Hypothalamus (tissue), 51 donors: ENCODE results near the gene C5AR2.
"Not testable (repeated sequence)": the region's sequence is repeated elsewhere in the genome, so short reads cannot be mapped to it uniquely, and the experiment has no call there.

ENCODE experiments used
- DNase-seq, 51 donors: peaks; one replicate each; lab custom pipeline; 2025; lab: John Stamatoyannopoulos, UW

Gene C5AR2

DNA sequence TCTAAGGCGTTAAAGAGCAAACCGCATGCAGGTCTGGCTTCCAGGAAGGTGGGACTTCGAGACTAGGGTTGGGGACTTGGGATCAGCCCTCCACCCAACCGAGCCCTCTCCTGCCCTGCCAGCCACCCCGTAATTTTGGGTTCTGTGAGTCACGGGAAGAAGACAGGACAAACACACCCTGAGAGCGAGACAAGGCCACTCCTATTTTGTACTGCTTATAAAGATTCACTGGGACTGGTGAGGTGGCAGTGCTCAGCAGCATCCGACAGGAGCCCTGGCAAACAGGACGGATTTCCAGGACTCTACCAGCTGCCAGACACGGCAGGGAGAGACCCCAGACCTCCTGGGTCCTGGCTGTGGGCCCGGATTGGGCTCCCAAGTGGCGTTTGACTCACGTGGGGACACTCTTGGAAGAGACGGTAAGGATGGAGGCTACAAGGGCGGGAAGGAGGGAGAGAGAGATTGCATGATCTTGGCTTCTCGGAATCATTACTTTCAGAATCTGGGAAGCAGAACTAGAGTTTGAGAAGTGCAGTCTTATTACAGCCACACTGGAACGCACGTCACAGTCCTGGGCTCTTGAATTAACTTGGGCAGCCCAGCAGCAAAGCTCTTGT is at the start of gene C5AR2:
C5AR2 (plus strand) TSS at position 245 of the 617 bp plus-strand sequence. CDS start 8,625 bp downstream, outside the sequence.
- DNase-seq: peak in 4 of 51 donors; percentile 16 to 35 (median 23)

DNA sequence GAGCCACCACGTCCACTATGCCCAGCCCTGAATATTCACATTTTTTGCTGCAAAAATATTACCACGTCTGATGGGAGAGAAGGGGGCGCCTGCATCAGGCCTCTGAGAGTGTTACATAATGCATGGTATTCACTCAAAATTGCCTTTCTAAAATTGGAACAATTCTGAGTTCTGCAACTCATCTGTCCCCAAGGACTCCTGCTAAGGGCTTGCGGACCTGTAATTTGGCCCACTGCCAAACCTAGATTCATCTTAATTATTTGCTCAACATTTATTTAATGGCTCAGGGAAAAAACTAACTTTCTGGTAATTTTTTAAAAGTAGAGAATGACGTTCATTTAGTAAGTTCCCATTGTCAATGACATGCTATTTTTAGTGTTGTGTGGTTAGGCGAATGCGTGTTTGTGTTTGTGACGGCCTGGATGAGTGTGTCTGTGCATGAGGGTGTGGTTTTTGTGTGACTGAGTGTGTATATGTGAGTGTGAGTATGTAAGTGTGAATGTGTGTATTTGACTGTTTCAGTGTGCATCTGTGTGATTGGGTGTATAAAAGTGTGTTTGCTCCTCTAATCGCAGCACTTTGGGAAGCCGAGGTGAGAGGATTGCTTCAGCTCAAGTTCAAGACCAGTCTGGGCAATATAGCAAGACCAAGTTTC is 48.4 kb upstream of the C5AR2 start:
- DNase-seq: no peak

DNA sequence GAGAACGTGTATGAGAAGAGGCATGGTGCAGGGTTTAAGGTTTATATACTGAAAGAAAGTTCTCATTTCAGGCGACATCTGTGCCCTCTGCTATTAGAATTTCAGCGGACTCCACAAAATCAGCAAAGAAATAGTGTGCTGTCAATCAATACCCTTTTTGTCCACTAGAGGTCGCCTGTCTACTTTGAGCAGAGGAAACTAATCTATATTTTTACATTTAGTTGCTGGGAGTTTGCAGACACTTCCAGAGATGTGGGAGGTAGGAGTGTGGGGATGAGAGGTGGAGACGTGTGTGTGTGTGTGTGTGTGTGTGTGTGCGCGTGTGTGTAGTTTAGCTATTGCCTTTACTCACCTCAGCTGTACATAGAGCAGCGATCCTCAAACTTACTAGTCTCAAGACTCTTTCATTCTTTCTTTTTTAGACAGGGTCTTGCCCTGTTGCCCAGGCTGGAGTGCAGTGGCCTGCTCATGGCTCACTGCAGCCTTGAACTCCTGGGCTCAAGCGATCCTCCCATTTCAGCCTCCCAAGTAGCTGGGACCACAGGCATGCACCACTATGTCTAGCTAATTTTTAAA is 47.6 kb upstream of the C5AR2 start:
- DNase-seq: peak in 8 of 51 donors; percentile 11 to 74 (median 34)

DNA sequence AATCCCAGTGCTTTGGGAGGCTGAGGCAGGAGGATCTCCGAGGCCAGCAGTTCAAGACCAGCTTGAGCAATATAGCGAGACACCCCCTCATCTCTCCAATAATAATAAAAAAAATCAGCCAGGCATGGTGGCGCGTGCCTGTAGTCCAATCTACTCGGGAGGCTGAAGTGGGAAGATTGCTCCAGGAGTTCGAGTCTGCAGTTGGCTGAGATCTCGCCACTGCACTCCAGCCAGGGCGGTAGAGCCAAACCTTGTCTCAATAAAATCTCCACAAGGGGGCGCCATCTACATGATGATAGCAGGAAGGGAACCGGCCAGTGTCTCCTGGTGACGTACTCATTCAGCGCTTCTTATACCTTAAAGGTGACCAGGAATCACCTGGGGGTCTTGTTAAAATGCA is 35.9 kb upstream of the C5AR2 start:
- DNase-seq: peak in 30 of 51 donors; percentile 14 to 73 (median 46)

DNA sequence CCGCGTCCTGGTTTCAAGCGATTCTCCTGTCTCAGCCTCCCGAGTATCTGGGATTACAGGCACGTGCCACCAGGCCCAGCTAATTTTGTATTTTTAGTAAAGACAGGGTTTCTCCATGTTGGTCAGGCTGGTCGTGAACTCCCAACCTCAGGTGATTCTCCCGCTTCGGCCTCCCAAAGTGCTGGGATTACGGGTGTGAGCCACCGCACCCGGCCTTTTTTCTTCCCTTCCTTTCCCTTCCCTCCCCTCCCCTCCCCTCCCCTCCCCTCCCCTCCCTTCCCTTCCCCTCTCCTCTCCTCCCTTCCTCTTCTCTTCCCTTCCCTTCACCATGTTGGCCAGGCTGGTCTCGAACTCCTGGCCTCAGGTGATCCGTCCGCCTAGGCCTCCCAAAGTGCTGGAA is 31.1 kb upstream of the C5AR2 start:
- not testable (repeated sequence) for DNase-seq

DNA sequence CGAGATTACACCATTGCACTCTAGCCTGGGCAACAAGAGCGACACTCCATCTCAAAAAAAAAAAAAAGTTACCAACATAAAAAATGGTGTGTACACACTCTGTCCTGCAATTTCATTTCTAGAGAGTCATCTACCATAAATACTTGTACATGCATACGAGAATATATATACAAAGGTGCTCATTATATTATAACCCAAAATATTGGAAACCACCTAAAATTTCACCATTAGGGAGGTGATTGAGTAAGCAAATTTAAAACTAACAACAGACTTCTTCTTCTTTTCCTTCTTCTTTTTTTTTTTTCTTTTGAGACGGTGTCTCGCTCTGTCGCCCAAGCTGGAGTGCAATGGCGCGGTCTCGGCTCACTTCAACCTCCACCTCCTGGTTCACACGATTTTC is 29.7 kb upstream of the C5AR2 start:
- no peak for DNase-seq

DNA sequence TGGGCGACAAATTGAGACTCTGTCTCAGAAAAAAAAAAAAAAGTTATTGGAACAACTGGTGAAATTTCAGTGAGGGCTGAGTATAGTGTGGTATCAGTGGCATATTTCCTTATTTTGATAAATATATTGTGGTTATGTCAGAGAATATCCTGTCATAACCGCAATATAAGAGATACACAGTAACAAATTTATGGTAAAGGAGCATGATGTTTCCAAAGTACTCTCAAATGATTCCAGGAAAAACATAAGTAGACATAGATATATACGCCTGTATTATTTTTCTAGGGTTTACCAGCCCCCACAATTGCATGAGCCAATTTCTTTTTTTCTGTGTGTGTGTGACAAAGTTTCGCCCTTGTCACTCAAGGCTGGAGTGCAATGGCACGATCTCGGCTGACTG is 28.0 kb upstream of the C5AR2 start:
- no peak for DNase-seq

DNA sequence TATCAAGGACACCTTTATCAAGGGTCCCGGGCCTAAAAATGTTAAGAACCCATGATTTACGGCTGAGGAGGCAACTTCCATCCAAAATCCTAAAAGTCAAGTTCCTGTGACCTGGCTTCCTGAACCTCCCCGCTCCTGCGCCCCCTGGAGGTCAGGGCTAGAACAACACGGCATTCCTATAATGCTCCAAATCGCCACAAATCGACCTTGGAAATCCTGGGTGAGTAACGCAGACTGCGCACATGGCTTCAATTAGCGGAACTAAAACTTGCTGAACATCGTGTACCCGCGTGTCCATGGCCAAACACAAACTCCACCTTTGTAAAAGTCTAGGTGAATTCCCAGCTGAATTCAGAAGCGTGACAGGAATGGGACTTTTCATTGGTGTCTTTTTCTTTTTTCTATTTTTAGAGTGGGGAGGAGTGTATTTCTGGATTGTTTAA is 26.6 kb upstream of the C5AR2 start:
- peak in 17 of 51 donors; percentile 7 to 61 (median 14) for DNase-seq

DNA sequence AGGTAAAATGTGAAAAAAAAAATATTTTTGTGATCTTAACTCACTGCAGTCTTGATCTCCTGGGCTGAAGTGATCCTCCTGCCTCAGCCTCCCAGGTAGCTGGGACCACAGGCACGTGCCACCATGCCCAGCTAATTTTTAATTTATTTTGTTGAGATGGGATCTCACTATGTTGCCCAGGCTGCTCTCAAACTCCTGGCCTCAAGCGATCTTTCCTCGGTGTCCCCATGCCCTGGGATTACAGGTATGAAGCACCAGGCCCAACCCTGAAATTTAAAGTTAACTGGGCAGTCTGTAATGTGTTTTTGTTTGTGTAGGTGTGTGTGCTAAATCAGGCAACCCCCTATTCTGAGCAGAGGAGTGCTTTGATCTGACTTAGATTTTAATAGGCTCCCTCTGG is 25.7 kb upstream of the C5AR2 start:
- DNase-seq: no peak

DNA sequence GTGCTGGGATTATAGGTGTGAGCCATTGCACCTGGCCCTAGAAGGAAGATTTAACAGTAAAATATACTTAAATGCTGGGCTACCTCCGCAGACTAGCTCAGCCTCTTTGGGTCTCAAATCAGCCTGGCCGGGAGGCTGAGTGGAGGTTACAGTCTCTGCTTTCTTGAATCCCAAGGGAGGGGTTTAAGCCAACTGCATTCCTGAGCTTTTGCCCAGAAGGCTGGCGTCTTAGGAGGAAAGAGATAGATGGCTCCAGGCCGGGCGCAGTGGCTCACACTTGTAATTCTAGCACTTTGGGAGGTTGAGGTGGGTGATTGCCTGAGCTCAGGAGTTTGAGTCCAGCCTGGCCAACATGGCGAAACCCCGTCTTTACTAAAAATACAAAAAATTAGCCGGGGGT is 22.9 kb upstream of the C5AR2 start:
- DNase-seq: no peak

DNA sequence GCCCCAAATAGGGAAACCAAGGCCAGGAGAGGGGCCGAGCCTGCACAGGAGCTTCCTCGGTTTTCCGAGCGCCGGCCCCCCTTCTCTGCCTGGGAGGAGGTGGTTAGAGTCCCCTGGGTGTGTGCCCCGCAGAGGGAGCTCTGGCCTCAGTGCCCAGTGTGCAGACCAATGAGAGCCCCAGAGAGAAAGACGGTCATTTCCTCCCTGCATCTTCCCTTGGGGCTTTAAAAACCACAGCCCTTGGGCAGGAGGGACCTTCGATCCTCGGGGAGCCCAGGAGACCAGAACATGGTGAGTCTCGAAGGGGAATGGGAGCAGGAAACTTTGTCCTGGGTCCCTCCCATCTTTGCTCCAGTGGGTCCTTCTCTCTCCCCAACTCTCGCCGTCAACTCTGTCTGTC is 22.4 kb upstream of the C5AR2 start, which contains the start of gene C5AR1:
C5AR1 (plus strand) TSS at position 254 of the 400 bp plus-strand sequence; CDS start at position 289, 35 bp downstream.
- peak in 10 of 51 donors; percentile 11 to 30 (median 22) for DNase-seq

DNA sequence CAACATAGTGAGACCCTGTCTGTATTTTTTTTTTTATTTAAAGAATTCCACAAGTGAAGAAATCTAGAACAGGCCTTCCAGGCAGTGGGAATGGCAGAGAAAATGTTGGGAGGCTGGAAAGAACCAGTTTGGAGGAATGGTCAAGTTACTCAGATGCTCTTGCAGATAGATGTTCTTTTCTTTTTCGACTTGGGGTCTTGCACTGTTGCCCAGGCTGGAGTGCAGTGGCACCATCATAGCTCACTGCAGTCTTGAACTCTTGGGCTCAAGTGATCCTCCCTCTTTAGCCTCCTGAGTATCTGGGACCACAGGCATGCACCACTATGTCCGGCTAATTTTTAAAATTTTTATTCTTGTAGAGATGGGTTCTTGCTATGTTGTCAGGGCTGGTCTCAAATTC is 21.7 kb upstream of the C5AR2 start:
- no peak for DNase-seq

DNA sequence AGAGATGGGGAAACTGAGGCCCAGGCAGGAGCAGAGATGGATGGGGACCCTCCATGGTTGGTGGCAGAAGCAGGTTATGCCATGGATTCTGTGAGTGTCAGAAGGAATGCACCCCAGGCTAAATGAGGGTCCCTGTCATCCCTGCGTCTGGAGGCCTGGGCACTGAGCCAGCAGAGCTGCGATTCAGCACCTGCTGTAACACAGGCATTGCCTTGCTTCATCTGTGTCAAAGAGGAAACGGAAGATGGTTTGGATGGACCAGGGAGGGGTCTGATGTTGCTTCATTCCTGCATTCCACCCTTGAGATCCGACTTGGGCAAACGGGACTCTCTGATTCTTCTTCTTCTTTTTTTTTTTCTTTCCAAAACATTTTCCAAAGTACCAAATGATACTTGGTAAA is 21.2 kb upstream of the C5AR2 start:
- DNase-seq: peak in 2 of 51 donors; percentile 8 to 12

DNA sequence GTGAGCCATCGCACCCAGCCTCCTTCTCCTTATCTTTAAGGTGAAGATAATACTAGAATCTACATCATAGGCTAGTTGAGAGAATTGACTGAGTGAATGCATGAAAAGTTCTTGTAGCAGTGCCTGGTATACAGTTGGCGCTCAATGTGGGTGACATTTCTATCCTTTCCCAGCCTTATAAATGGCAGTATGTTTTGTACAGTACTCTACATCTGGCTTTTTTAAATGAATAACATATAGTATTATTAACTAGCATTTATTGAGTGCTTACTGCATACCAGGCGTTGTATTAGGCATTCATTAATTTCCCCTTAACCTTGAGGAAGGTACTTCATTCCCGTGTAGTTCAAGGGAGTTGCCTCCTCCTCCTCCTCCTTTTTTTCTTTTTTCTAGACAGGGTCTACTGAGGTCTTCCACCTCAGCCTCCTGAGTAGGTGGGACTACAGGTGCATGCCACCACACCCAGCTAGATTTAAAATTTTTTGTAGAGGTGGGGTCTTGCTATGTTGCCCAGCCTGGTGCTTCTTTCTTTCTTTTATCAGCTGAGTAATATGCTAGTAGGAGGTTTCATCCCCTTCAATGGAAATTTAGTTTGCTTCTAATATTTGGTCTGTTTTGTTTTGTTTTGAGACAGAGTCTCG is 19.5 kb upstream of the C5AR2 start:
- no peak for DNase-seq

DNA sequence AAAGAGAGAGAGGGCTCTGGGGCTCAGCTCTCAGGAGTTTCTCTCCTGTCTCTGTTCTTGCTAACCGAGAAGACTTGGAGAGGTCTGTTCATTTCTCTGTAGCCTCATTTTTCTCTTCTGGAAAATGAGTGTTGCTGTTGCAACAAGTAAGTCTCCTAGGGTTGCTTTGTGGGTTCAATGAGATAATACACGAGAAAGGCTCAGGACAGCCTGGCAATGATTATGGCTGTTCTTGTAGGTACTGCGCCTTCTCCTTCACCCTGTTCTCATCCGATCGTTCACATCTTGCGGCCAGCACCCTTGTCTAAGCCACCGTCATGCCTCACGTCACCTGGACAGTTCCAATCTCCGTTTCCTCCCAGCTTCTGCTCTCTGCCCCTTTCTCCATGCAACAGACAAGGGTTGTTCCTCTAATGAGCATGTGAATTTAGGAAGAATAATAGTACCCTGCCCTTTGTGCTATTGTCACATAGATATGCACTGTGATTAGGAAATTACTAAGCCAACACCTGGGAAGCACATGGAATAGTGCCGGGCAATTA is 18.1 kb upstream of the C5AR2 start:
- no peak for DNase-seq

DNA sequence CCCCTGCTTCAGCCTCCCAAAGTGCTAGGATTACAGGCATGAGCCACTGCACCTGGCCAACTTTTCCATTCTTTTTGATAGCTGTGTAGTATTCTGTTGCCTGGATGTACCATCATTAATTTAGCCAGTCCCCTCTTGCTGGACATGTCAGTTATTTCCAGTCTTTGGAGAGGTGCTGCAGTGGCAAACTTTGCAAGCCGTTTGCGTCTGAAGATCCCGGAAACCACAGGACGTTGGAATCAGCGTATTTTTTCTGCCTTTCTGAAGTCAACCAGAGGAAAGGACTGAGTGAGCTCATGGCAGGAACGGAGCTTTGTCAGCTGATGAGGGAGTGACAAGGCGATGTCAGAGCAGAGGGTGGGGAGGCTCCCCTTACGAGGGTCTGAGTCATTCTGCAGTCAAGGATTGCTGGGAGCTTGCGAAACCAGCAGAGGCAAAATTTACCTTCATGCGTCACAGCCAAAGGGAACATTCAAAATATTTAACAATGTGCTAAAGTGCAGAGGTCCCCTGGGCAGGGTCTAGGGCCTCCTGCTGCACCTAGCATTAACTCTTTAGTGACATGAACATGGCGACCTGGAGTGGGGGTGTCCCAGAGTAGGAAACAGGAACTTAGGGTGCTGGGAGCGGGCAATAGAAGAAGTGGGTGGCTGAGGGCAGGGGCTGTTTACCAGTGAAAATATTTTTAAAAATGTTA is 16.7 kb upstream of the C5AR2 start:
- DNase-seq: peak in 21 of 51 donors; percentile 8 to 64 (median 26)

DNA sequence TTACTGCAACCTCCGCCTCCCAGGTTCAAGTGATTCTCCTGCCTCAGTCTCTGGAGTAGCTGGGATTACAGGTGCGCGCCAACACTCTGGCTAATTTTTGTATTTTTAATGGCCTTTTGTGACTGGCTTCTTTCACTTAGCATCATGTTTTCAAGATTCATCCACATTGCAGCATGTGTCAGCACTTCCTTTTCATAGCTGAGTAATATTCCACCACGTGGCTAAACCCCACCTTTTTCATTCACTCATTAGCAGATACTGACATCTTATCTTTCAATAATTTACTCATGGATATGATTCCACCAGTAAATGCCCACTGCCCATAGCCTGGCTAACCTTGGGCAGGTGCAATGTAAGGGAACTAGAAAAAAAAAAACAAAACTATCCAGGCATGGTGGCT is 15.5 kb upstream of the C5AR2 start:
- DNase-seq: no peak

DNA sequence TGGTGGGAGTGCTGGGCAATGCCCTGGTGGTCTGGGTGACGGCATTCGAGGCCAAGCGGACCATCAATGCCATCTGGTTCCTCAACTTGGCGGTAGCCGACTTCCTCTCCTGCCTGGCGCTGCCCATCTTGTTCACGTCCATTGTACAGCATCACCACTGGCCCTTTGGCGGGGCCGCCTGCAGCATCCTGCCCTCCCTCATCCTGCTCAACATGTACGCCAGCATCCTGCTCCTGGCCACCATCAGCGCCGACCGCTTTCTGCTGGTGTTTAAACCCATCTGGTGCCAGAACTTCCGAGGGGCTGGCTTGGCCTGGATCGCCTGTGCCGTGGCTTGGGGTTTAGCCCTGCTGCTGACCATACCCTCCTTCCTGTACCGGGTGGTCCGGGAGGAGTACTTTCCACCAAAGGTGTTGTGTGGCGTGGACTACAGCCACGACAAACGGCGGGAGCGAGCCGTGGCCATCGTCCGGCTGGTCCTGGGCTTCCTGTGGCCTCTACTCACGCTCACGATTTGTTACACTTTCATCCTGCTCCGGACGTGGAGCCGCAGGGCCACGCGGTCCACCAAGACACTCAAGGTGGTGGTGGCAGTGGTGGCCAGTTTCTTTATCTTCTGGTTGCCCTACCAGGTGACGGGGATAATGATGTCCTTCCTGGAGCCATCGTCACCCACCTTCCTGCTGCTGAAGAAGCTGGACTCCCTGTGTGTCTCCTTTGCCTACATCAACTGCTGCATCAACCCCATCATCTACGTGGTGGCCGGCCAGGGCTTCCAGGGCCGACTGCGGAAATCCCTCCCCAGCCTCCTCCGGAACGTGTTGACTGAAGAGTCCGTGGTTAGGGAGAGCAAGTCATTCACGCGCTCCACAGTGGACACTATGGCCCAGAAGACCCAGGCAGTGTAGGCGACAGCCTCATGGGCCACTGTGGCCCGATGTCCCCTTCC is 11.8 kb upstream of the C5AR2 start:
- DNase-seq: no peak

DNA sequence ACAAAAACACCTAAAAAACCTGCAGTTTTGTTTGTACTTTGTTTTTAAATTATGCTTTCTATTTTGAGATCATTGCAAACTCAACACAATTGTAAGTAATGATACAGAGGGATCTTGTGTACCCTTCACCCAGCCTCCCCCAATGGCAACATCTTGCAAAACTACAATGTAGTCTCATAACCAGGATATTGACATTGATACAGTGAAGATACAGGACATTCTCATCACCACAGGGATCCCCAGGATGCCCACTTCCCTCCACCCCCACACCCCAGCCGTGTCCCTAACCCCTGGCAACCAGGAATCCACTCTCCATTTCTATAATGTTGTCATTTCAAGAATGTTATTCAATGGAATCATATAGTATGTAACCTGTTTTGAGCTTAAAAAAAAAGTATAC is 10.3 kb upstream of the C5AR2 start:
- no peak for DNase-seq
